ENCODE data around the gene GRK4.

- no peak for TF ChIP-seq CTCF (IDR thresholded peaks at IDR 0.05; ENCODE audit: insufficient read depth, low read length)
- no peak for TF ChIP-seq POLR2AphosphoS5 (IDR thresholded peaks at IDR 0.05; ENCODE audit: low read depth)
Observed at GRCh38 chr4:3054169-3054759, 90.9 kb downstream of the GRK4 start.

Measured in HL-60 (cell line).